Measurements from ENCODE around the gene SEC23IP.

DNA sequence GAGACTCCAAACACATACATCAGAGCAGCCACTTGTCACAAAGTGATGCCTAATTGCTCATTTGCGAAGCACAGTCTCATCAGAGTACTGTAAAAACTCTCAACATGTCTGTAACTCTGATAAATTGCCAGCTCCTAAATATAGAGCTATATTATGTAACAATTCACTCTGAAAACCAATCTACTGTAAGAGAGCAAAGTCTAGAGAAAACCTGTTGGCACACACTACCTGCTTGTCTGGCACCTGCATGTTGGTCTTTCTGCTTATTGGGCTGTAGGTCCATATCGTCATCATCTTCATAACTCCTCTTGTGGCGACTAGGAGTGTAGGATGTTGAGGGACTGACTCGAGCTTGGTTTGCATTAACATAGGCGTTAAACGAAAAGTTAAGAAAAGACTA is 39.7 kb upstream of the SEC23IP start:
- TF ChIP-seq, protein P1, sequence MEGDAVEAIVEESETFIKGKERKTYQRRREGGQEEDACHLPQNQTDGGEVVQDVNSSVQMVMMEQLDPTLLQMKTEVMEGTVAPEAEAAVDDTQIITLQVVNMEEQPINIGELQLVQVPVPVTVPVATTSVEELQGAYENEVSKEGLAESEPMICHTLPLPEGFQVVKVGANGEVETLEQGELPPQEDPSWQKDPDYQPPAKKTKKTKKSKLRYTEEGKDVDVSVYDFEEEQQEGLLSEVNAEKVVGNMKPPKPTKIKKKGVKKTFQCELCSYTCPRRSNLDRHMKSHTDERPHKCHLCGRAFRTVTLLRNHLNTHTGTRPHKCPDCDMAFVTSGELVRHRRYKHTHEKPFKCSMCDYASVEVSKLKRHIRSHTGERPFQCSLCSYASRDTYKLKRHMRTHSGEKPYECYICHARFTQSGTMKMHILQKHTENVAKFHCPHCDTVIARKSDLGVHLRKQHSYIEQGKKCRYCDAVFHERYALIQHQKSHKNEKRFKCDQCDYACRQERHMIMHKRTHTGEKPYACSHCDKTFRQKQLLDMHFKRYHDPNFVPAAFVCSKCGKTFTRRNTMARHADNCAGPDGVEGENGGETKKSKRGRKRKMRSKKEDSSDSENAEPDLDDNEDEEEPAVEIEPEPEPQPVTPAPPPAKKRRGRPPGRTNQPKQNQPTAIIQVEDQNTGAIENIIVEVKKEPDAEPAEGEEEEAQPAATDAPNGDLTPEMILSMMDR (IDR thresholded peaks at IDR 0.05), result no peak
- TF ChIP-seq POLR2A (IDR thresholded peaks at IDR 0.05), result no peak
